CD4-positive, alpha-beta T cell (primary cell): Measurements from ENCODE around the gene CDH6. TPM values are rescaled to one million over a fixed set of nuclear protein-coding genes. Genes with fewer than 3 reads are reported as not detected.

Experiments used
- ATAC-seq: fragments of 200-7000 bp; cut with Tn5 transposase; one replicate; pipeline ENCODE4 v1.10.0; 2022; ENCODE audit warnings: mild to moderate bottlenecking; ENCODE audit not compliant: poor library complexity
- CTCF ChIA-PET: fragments of 350-600 bp; sonication (Branson Sonifier 250); formaldehyde crosslinking; loops from one replicate; lab custom pipeline; 2021; ENCODE audit warnings: antibody characterized with exemption, inconsistent platforms; lab: Charles Lee
- POLR2A ChIA-PET: fragments of 350-600 bp; sonication (Branson Sonifier 250); formaldehyde crosslinking; loops from one replicate; lab custom pipeline; 2021; ENCODE audit warnings: antibody characterized with exemption, inconsistent platforms; lab: Charles Lee
- DNase-seq, 14 experiments: peaks; one replicate each; pipeline ENCODE4 v3.0.0-alpha.2; 2013 to 2020; ENCODE audit warnings: mixed read lengths in 2 of 14
- H3K27ac ChIP-seq, 2 donors: one replicate each; pipeline versions ENCODE4 v1.5.1 to v1.7.0; 2013; ENCODE audit warnings: low read length in 2 of 2, low read depth in 1 of 2, mild to moderate bottlenecking in 1 of 2
- H3K27me3 ChIP-seq, 2 experiments: 1 replicate in 1 of 2; 2 replicates in 1 of 2; pipeline versions ENCODE4 v1.6.1 to v1.7.0; 2013; ENCODE audit warnings: low read length in 2 of 2, control low read depth in 1 of 2, mild to moderate bottlenecking in 1 of 2, moderate library complexity in 1 of 2; ENCODE audit not compliant: insufficient read depth in 2 of 2, control insufficient read depth in 1 of 2
- H3K36me3 ChIP-seq: one replicate; pipeline ENCODE4 v1.6.1; 2013; ENCODE audit warnings: low read length, control low read depth; ENCODE audit not compliant: insufficient read depth
- H3K4me1 ChIP-seq: one replicate; pipeline ENCODE4 v1.6.1; 2013; ENCODE audit warnings: low read length, control low read depth; ENCODE audit not compliant: insufficient read depth
- H3K4me3 ChIP-seq: one replicate; pipeline ENCODE4 v1.5.1; 2013; ENCODE audit warnings: mild to moderate bottlenecking, low read length, moderate library complexity
- H3K9me3 ChIP-seq, 2 experiments: 1 replicate in 1 of 2; 2 replicates in 1 of 2; pipeline versions ENCODE4 v1.6.1 to v1.7.0; 2013; ENCODE audit warnings: low read length in 2 of 2, mild to moderate bottlenecking in 2 of 2, control low read depth in 1 of 2, moderate library complexity in 1 of 2; ENCODE audit not compliant: control insufficient read depth in 1 of 2, insufficient read depth in 1 of 2
- H3K27ac Mint-ChIP-seq: one replicate; pipeline ENCODE4 v1.8.0; 2020; ENCODE audit warnings: mixed read lengths
- H3K27me3 Mint-ChIP-seq: one replicate; pipeline ENCODE4 v1.8.0; 2021; ENCODE audit warnings: mixed read lengths
- H3K36me3 Mint-ChIP-seq: one replicate; pipeline ENCODE4 v1.8.0; 2021; ENCODE audit warnings: low read depth, mixed read lengths
- H3K4me1 Mint-ChIP-seq: one replicate; pipeline ENCODE4 v1.8.0; 2021; ENCODE audit warnings: low read depth, mixed read lengths
- H3K4me3 Mint-ChIP-seq: one replicate; pipeline ENCODE4 v1.8.0; 2020; ENCODE audit warnings: mild to moderate bottlenecking, mixed read lengths
- H3K9me3 Mint-ChIP-seq: one replicate; pipeline ENCODE4 v1.8.0; 2020; ENCODE audit warnings: mixed read lengths
- intact Hi-C, 2 experiments: fragments of 100-400 bp; cut with DNase I in 1 of 2; cut with micrococcal nuclease in 1 of 2; formaldehyde crosslinking; loops; one replicate each; pipeline versions ENCODE4 v1.15.1 to v1.9.0; 2023 to 2025; cut with DNase I, micrococcal nuclease
- total RNA-seq, 174 experiments: library from RNA in 2 of 174; stranded (reverse) in 2 of 174; gene quantifications; one replicate each; pipeline ENCODE4 v1.2.3 and lab custom pipeline; 2021 to 2026
- TF ChIP-seq, protein P1 (sequence below): fragments of 200-600 bp; IDR thresholded peaks from one replicate; pipeline ENCODE4 v1.8.0; 2022; ENCODE audit warnings: antibody characterized with exemption, mild to moderate bottlenecking

Gene CDH6
- total RNA-seq, 2 experiments from 2014 or later = not detected

DNA sequence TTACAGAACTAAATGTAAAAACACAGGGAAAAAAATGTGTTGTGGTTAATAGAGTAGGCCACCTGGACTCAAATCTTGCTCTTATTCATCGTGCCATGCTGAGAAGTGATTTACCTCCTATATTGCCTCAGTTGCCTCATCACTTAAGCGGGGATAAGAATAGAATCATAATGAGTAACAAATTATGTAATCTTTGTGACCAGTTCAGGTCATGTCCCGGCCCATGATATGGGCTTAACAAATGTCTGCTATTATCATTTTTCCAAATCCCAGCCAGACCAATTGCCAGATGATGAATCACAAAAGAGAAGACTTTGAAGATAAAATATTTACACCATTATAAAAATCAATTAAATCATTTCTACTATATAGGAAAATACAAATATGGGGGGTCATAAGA lies 89.8 kb downstream of the CDH6 start:
- no peak overlapping the region for H3K4me3 ChIP-seq
- ATAC-seq = no peak
- Mint-ChIP-seq H3K27me3 (no peaks in the 10 kb centered on the region), H3K9me3 (no peaks in the 10 kb centered on the region), H3K4me1 (no peaks in the 10 kb centered on the region), H3K36me3 (no peaks in the 10 kb centered on the region), H3K27ac (no peak overlapping the region), H3K4me3 (no peak overlapping the region)
- no peaks in the 10 kb centered on the region for H3K36me3 ChIP-seq
- no peaks in the 10 kb centered on the region for H3K4me1 ChIP-seq
- no peak overlapping the region for H3K27ac ChIP-seq
- H3K9me3 ChIP-seq = no peaks in the 10 kb centered on the region
- no peak for DNase-seq
- ChIA-PET POLR2A (no interaction called here), CTCF (no interaction called here)
- TF ChIP-seq, protein P1, sequence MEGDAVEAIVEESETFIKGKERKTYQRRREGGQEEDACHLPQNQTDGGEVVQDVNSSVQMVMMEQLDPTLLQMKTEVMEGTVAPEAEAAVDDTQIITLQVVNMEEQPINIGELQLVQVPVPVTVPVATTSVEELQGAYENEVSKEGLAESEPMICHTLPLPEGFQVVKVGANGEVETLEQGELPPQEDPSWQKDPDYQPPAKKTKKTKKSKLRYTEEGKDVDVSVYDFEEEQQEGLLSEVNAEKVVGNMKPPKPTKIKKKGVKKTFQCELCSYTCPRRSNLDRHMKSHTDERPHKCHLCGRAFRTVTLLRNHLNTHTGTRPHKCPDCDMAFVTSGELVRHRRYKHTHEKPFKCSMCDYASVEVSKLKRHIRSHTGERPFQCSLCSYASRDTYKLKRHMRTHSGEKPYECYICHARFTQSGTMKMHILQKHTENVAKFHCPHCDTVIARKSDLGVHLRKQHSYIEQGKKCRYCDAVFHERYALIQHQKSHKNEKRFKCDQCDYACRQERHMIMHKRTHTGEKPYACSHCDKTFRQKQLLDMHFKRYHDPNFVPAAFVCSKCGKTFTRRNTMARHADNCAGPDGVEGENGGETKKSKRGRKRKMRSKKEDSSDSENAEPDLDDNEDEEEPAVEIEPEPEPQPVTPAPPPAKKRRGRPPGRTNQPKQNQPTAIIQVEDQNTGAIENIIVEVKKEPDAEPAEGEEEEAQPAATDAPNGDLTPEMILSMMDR = no peak
- intact Hi-C loops = no loop called here
- no peaks in the 10 kb centered on the region for H3K27me3 ChIP-seq

- no peaks in the 10 kb centered on the region for H3K9me3 ChIP-seq
- TF ChIP-seq, protein P1 = no peak
Measured at GRCh38 chr5:31285025-31285424, 91.5 kb downstream of the CDH6 start.

DNA sequence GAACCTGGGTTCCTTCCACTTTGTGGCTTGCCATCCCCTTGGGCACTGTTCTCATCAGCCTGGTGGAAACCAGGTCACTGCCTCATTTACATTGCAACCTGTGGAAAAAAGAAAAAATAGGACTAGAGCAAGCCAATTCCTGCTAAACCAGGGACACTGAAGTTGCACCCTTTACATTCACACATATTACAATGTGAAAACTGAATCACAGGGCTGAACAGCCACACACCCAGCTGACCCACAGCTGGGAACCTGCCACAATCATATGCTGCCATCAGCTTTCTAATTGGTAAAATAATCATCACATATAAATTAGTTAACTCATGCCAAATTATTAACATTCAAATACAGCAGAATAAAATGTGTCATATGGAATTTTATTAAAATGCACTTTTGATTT lies 94.5 kb downstream of the CDH6 start:
- Histone ChIP-seq H3K27me3 (no peaks in the 10 kb centered on the region), H3K4me1 (no peaks in the 10 kb centered on the region), H3K36me3 (no peaks in the 10 kb centered on the region), H3K9me3 (peaks cover 0 to 3% of the 10 kb centered on the region in 2 experiments), H3K27ac (no peak overlapping the region), H3K4me3 (no peak overlapping the region)
- TF ChIP-seq, protein P1 = no peak
- Mint-ChIP-seq H3K27ac (no peak overlapping the region), H3K4me3 (no peak overlapping the region), H3K9me3 (no peaks in the 10 kb centered on the region), H3K27me3 (peaks cover 3% of the 10 kb centered on the region), H3K4me1 (no peaks in the 10 kb centered on the region), H3K36me3 (no peaks in the 10 kb centered on the region)
- DNase-seq (no peak), ATAC-seq (no peak)
- CTCF ChIA-PET = no interaction called here
- POLR2A ChIA-PET = no interaction called here
- intact Hi-C loops = no loop called here

More at GRCh38 chr5:31285025-31285424, 91.5 kb downstream of the CDH6 start:
- no peaks in the 10 kb centered on the region for H3K36me3 ChIP-seq
- intact Hi-C loops = no loop called here
- Mint-ChIP-seq H3K36me3 (no peaks in the 10 kb centered on the region), H3K4me3 (no peak overlapping the region), H3K27me3 (no peaks in the 10 kb centered on the region), H3K27ac (no peak overlapping the region), H3K4me1 (no peaks in the 10 kb centered on the region), H3K9me3 (no peaks in the 10 kb centered on the region)
- H3K27ac ChIP-seq = no peak overlapping the region
- ChIA-PET POLR2A (no interaction called here), CTCF (no interaction called here)
- H3K27me3 ChIP-seq = no peaks in the 10 kb centered on the region
- no peak overlapping the region for H3K4me3 ChIP-seq
- no peak for ATAC-seq
- no peak for DNase-seq
- H3K4me1 ChIP-seq = no peaks in the 10 kb centered on the region
